Stimulated activated CD8-positive, alpha-beta memory T cell treated with anti-CD3 and anti-CD28 coated beads, Interleukin-15, amount 100 ng/mL, for 24 hours (primary cell): ENCODE measurements around the gene CDK14.

ENCODE experiments used
- DNase-seq: peaks from one replicate; pipeline ENCODE4 v3.0.0-alpha.2; 2020; ENCODE audit warnings: low read depth

Gene CDK14

GRCh38 chr7:90686146-90686545, 90.0 kb downstream of the CDK14 start:
- DNase-seq, result no peak

GRCh38 chr7:90688810-90689209, 92.7 kb downstream of the CDK14 start:
- DNase-seq, result no peak

- DNase-seq, result no peak
These were observed 93.1 kb downstream of the CDK14 start for GRCh38 chr7:90689260-90689659.

GRCh38 chr7:90690159-90690858, 94.2 kb downstream of the CDK14 start:
- no peak for DNase-seq

- DNase-seq, result no peak
These were observed 96.3 kb downstream of the CDK14 start for GRCh38 chr7:90692396-90692795.

GRCh38 chr7:90692947-90693346, 96.8 kb downstream of the CDK14 start:
- no peak for DNase-seq

GRCh38 chr7:90693939-90694338, 97.8 kb downstream of the CDK14 start:
- no peak for DNase-seq

- DNase-seq, result no peak
These were observed 102.5 kb downstream of the CDK14 start for GRCh38 chr7:90698616-90699015.

- DNase-seq, result no peak
These were observed 104.9 kb downstream of the CDK14 start for GRCh38 chr7:90701021-90701420.

- DNase-seq, result no peak
These were observed 105.7 kb downstream of the CDK14 start for GRCh38 chr7:90701771-90702170.

- DNase-seq, result no peak
These were observed 109.4 kb downstream of the CDK14 start for GRCh38 chr7:90705391-90706071.

- DNase-seq, result no peak
These were observed 110.1 kb downstream of the CDK14 start for GRCh38 chr7:90706072-90706716.

GRCh38 chr7:90708841-90709317, 112.8 kb downstream of the CDK14 start:
- DNase-seq, result no peak

GRCh38 chr7:90709501-90710465, 113.7 kb downstream of the CDK14 start:
- DNase-seq, result no peak

GRCh38 chr7:90710466-90710850, 114.3 kb downstream of the CDK14 start:
- DNase-seq, result no peak

- no peak for DNase-seq
These were observed 117.5 kb downstream of the CDK14 start for GRCh38 chr7:90713628-90714027.

GRCh38 chr7:90715067-90715466, 118.9 kb downstream of the CDK14 start:
- DNase-seq, result no peak

- DNase-seq, result no peak
These were observed 121.4 kb downstream of the CDK14 start for GRCh38 chr7:90717296-90718060.

GRCh38 chr7:90719155-90719554, 123.0 kb downstream of the CDK14 start:
- no peak for DNase-seq

- DNase-seq, result no peak
These were observed 125.1 kb downstream of the CDK14 start for GRCh38 chr7:90720984-90721760.
